GM21390 (cell line): ENCODE measurements around the gene CDC42SE2.

Source experiments
- ATAC-seq: cut with Tn5 transposase; IDR thresholded peaks from one replicate; pipeline ENCODE4 v1.9.1; 2021; ENCODE audit not compliant: unreplicated experiment

The CDC42SE2 gene, protein sequence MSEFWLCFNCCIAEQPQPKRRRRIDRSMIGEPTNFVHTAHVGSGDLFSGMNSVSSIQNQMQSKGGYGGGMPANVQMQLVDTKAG

DNA sequence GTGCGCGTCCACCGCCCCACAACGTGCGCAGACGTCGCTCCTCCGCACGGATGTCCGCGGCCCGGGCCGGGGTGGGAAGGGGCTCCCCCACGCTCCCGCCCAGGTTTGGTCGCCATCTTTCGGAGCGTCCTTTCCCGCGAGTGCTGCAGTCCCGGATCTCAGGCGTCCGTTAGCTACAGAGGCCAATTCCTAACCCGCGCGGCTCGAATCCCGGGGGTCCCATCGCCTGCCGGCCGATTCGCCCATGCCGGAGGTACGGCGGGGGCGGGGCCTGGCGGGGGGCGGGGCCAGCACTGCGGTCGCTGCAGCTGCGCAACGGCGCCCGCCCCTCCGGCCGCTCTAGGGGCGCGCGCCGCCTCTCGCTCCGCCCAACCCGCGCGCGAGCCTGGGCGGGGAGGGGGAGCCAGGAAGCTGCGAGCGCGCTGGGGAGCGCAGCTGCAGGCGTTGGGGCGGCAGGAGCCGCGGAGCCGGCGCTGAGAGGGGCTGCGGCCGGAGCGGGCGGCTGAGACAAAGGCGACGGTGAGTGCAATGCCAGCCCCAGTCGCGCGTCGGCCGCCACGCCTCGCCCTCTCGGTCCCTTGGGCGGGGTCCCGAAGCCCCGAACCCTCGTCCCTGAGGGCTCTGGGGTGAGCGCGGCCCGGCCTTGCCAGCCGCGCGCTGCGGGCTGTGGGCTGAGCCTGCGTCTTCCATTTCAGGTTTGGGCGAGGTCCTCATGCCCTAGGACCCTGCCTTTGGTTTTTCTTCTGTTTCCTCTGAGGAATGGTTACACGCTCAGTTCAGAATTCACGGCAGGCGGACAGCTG is at the start of gene CDC42SE2:
CDC42SE2 (plus strand) TSS at position 406 of the 803 bp plus-strand sequence. CDS start 95,441 bp downstream, outside the sequence.
- peak; percentile 84 for ATAC-seq

DNA sequence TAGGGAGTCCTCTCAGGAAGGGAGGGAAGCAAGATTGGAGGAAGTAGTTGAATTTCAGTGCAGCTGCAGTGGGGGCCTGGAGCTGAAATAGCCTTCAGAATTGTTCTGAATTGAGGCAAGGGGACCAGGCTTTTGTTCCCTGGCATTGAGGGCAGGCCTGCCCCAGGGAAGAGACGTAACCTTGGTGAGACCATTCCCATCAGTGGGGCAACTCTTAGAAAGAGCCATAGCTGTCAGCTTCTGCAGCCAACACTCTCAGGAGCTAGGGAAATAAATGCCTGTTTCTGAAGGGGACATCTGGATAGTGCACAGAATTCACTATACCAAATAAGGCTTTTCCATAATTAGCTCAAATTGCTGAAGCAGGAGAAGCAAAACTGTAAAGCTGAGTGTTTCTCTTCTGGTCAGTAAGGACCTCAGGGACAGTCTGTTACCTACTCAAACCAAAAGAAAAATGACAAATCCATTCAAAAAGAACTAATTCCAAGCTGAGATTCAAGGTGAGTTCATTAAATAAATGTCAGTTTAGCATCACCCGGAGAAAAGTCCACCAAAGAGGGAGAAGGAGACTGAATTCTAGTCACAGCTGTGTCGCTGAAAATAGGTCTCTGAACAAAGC is 49.1 kb upstream of the CDC42SE2 start:
- ATAC-seq = no peak

DNA sequence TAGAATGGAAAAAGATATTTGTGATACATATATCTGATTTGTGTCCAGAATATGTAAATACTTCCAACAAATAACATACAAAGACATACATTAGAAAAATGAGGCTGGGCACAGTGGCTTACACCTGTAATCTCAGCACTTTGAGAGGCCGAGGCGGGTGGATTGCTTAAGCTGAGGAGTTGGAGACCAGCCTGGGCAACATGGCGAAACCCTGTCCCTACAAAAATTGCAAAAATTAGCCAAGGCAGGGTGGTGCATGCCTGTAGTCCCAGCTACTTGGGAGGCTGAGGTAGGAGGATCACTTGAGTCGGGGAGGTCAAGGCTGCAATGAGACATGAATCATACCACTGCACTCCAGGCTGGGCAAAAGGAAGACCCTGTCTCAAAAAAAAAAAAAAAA is 46.1 kb upstream of the CDC42SE2 start:
- ATAC-seq = no peak

DNA sequence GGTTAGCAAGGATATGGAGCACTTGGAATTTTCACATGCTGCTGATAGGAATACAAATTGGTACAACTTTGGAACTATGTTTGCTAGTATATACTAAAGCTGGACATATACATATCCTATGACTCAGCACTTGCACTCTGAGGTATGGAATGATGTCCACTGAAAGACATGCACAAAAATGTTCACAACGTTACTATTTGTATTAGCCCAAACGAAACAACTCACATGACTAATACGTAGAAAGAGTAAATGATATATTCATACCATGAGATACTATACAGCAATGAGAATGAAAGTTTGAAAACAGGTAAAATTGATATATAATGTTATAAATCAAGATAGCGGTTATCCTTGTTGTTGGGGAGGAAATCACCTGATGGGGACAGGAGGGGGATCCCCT is 45.5 kb upstream of the CDC42SE2 start:
- ATAC-seq = peak; percentile 38

DNA sequence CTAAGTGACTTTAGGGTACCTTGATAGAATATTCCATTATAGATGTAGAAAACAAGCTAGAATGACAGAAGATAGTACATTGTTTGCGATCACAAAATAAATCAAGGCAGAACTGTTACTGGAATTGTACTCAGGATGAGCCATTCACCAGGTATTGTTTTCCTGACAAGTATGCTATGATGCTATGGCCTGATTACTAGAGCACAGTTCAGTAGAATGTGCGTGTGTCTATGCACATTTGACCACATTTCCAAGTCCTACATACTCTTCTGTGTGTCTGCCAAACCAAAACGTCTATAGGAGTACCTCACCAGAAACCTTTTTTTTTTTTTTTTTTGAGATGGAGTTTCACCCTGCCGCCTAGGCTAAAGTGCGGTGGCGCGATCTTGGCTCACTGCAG is 43.3 kb upstream of the CDC42SE2 start:
- no peak for ATAC-seq

DNA sequence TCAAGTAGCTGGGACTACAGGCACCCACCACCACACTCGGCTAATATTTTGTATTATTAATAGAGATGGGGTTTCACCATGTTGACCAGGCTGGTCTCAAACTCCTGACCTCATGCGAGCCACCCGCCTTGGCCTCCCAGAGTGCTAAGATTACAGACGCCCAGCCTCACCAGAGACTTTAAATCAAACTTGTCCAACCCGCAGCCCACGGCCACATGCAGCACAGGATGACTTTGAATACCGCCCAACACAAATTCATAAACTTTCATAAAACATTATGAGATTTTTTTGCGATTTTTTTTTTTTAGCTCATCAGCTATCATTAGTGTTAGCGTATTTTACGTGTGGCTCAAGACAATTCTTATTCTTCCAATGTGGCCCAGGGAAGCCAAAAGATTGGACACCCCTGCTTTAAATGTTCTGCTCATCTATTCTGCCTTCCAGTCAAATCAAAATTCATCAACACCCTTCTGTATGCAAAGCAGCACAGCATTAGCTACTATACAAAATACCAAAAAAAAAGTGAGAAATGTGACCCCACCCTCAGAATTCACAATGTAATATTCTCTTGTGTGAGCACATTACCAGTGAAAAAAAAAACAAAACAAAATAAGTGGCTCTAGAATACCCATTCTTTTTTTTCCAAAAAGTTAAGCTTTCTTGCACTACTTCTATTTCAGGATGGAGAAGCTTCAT is 42.7 kb upstream of the CDC42SE2 start:
- no peak for ATAC-seq

DNA sequence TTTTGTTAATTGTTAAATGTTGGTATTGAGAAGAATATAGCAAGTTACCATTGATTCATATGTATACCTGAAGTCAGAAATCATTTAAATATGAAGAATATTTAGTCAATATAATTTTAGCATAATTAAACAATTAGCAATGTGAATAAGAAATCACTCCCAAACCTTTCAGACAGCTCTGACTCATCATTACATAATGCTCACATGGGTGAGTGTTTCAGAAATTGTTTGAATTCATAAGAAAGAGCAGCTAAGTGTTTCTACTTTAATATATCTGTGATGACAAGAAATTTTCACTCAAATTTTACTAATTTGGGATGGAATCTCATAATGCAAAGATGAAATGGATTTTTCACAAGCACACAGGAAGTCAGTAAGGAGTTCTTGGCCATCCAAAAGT is 42.0 kb upstream of the CDC42SE2 start:
- no peak for ATAC-seq

DNA sequence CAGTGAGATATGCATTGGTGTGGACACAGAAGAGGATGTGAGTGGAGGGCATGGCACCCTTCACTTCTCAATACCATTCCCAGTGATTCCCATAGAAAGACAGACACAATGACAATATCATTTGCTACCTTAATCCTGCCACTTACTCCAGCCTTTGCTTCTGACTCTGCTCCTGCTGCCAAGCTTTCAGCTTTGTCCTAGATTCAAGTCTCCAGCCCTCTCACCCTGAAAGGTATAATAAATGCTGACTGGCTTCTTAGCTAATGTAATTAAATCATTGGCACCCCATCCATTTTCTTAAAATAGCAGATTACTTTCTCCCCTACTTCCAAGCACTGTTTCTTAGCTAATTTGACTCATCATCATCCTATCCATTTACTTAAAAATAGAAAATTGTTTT is 41.1 kb upstream of the CDC42SE2 start:
- no peak for ATAC-seq

DNA sequence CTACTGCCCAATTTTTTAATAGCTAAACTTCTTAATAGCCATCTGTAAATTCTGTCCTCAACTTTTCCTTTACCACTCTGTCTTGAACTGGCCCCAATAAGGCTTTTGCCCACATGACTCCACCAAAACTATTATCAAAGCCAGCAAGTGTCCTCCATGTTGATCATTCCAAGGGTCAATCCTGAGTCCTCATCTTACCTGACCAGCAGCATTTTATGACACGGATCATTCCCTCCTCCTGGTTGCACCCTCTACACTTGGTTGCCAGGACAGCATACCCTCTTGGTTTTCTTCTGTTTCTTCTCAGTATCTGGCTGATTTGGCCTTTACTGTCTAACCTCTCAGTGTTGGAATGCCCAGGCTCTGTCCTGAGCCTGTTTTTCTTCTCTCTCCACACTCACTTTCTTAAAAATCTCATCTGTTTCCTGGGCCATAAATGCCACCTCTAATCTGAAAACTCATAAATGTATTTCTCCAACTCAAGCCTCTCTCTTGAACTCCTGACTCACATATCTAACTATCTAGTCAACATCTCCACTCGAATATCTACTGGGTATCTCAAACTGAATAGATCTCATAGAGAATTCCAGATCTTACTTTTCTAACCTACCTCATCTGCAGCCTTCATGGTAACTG is 40.0 kb upstream of the CDC42SE2 start:
- ATAC-seq = no peak

DNA sequence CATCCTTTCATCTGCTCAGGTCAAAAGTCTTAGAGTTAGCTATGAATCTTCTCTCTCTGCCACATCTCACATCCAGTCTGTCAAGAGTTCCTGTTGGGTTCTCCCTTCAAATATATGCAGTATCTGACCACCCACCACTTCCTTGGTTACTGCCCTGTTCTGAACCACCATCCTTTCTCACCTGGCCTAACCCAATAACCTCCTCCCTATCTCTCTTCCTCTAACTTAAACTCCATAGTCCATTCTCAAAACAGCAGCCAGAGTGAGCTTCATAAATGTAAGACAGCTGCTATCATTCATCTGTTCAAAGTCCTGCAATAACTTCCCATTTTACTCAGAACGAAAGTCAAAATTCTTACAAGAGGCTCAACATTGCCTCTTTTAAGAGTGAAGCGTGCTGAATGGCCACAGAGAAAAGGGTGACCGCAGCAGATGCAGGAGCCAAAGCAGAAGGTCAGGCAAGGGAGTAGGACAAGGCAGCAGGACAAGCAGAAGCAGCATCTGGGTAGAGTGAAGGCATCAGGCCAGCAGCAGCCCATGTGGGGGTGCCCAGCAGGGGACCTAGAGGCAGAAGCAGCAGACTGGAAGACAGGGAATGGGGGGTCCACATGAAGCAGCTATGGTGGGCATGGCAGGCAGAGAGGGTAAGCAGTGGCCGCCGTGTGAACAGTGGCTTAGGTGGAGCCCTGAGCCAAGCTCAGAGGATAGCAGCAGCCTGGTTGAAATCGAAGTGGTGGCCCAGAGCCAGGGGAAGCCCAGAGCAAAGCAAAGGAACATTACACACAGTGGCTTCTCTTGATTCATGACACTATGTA is 39.3 kb upstream of the CDC42SE2 start:
- ATAC-seq = peak; percentile 82

DNA sequence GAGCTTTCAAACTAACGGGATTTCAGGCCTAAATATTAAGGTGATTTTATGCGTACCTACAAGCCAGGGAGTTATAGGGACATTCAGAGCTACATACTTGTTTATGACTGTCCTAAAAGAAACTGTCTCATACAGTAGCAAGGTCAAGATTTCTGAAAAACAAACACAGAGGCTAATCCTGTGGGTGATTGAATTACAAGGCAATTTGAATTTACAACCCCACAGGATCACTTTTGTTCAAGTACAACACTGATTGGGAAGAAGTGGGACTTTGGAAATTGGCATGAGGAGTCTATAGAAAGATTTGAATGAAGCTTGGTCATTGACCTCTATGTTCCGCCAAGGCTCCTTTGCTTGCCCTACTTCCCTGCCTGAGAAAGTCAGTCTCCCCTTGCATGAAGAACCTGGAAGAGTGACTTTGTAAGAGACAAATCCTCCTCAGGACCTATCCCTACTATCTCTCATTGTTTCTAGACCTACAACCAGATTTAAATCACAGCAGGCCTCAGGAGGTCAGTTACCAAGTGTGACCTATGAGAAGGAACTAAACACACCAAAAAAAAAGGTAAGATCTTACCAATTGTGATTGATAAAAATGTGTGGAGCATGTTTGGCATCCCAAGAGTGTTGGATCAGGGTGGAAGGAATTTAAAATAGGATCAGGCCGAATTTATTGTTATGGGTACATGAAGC is 38.4 kb upstream of the CDC42SE2 start:
- no peak for ATAC-seq

DNA sequence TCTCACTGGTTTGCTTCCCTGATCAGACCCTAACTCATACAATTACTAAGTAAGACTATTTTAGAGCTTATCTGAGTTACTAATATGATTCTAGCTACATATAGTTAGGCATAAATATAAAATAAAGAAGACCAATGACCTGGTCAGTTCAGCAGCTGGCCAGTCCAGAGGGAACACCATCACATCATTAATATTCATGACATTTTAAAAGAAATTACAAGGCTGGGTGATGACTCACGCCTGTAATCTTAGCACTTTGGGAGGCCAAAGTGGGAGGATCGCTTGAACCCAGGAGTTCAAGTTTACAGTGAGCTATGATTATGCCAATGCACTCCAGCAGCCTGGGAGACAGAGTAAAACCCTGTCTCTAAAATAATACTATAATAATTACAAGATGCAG is 37.0 kb upstream of the CDC42SE2 start:
- no peak for ATAC-seq

DNA sequence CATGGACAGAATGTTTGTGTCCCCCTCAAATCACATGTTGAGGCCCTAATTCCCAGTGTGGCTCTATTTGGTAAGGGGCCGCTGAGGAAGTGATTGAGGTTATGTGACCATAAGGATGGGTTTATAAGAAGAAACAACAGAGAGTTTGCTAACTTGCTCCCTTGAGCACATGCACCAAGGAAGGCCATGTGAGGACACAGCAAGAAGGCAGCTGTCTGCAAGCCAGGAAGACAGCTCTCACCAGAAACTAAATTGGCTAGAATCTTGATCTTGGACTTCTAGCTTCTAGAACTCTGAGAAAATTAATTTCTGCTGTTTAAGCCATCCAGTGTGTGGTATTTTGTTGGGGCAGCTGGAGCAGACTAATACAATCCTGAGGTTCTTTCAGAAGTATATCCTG is 35.2 kb upstream of the CDC42SE2 start:
- ATAC-seq = no peak

DNA sequence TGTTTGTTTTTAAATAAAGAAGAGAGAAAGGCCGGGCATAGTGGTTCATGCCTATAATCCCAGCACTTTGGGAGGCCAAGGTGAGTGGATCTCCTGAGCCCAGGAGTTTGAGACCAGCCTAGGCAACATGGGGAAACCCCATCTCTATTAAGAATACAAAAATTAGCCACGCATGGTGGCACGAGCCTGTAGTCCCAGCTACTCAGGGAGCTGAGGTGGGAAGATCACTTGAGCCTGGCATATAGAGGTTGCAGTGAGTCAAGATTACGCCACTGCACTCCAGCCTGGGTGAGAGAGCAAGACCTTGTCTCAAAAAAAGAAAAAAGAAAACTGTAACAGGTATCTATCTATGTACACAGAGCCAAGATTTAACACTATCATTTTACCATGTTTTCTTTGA is 34.2 kb upstream of the CDC42SE2 start:
- no peak for ATAC-seq

DNA sequence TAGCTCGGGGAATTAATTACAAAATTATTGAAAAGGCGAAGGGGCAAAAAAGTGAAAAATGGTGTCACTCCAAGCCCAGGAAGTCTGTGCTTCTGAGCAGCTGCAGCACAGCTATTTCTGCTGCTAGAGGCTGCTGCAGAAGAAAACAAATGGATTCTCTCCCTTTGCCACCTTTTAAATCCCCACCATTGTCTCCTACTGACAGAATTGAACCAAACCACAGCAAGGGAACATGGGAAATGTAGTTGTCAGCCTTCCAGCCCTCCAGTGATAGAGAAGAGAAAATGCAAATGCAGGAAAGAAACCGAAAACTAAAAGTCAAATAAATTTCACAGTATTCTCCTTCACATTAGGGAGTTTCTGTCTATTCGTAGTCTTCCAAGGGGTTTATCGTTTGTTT is 33.4 kb upstream of the CDC42SE2 start:
- ATAC-seq = peak; percentile 63

DNA sequence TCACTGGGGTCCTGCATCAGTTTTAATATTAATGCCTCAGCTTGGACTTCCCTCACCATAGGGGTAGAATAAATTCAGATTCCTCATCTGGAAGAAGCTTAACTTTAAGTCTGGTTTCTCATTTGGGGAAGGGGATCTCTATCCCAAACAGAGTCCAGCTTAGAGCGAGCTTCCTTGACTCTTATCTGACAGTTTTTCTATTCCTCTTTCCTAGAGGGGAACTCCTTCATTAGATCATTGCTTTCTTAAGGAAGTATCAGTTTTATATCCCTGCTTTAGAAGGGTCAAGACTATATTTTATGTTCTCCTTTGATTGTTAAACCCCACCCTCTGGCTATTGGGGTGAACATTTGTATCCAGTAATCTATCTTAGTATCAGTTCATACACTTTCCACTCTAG is 24.2 kb upstream of the CDC42SE2 start:
- ATAC-seq = no peak

DNA sequence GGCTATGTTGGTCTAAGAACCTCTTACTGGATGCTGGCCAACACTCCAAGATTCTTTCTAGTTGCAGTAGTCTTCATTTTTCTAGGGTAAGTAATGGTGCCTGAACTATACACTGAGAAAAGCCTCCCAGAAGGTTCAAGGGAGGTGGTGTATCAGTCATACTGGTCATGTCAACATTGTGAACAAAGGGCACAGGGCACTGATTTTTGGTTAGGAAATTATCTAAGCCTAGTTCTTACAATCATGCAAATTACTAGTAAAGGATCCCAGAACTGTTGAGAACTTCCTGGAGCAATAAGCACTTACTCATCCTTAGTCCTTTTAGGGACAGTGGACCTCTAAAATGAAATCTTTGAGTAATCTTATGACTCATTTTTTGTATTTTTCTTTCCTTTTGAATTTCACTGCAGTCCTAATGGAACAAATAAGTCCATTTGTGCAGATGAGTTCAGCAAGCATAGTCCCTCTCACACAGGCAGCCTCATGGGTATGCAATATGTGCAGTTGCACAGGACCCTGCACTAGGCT is 21.1 kb upstream of the CDC42SE2 start:
- no peak for ATAC-seq

DNA sequence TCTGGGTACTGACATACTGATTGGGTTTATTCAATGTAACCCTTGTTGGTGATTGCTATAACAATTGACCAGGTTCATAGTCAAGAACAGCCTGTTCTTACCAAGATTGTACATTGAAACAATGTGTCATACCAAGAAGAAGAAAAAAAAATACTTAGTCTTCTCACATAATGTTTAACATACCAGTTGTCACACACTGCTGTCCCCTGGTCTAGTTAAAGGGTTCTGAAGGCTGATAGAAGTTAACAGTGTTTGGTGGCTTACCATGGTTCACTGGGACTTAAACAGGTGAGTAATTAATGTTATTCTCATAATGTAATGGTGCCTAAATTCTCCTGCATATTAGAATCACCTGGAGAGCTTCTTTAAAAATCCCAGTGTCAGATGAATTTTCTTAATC is 18.5 kb upstream of the CDC42SE2 start:
- peak; percentile 57 for ATAC-seq

DNA sequence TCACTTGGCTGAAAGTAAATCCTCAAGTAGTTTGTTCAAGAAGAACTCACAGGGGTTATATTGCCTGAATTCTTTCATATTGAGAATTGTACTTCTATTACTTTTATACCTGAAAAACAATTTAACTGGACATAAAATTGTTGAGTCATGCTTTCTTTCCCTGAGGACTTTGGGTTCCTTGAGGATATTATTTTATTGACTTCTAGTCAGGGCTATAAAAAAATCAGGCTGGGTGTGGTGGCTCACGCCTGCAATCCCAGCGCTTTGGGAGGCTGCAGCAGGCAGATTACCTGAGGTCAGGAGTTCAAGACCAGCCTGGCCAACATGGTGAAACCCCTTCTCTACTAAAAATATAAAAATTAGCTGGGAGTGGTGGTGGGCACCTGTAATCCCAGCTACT is 17.9 kb upstream of the CDC42SE2 start:
- no peak for ATAC-seq

DNA sequence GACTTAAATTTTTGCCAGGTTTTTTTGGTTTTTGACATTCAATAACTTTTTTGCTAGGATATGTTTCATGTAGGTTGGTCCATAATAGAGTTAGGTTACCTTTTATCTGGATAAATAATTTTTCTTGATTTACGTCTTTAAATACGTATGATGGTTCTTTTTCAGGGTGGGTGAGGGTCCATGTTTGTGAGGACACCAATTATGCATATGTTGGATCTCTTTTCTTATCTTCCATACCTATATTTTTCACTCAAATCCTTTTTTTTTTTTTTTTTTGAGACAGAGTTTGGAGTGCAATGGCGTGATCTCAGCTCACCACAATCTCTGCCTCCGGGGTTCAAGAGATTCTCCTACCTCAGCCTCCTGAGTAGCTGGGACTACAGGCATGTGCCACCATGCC is 17.3 kb upstream of the CDC42SE2 start:
- no peak for ATAC-seq
